Common myeloid progenitor, CD34-positive (primary cell): ENCODE data around the gene KCNMA1.

Source experiments
- CTCF ChIA-PET: fragments of 350-600 bp; sonication (Branson Sonifier 250); formaldehyde crosslinking; loops from one replicate; lab custom pipeline; 2021; ENCODE audit warnings: antibody characterized with exemption; lab: Charles Lee
- POLR2A ChIA-PET: fragments of 350-600 bp; sonication (Branson Sonifier 250); formaldehyde crosslinking; loops from one replicate; lab custom pipeline; 2021; ENCODE audit warnings: antibody characterized with exemption; lab: Charles Lee
- DNase-seq, 3 donors: peaks; one replicate each; pipeline versions ENCODE4 v3.0.0 to v3.0.0-alpha.2; 2013
- H3K27ac ChIP-seq, 2 experiments: 1 replicate in 1 of 2; 2 replicates in 1 of 2; pipeline ENCODE4 v1.7.0; 2013; ENCODE audit warnings: inconsistent platforms in 2 of 2, low read length in 2 of 2, mild to moderate bottlenecking in 2 of 2, low read depth in 1 of 2, moderate library complexity in 1 of 2; ENCODE audit not compliant: severe bottlenecking in 2 of 2, insufficient read depth in 1 of 2, poor library complexity in 1 of 2
- H3K27me3 ChIP-seq, 5 experiments: replicated peaks in 2 of 5; 1 replicate in 3 of 5; 2 replicates in 2 of 5; pipeline versions ENCODE4 v1.6.1 to v1.7.0; 2013; ENCODE audit warnings: low read length in 4 of 5, mild to moderate bottlenecking in 2 of 5, moderate library complexity in 2 of 5, inconsistent platforms in 1 of 5; ENCODE audit not compliant: insufficient read depth in 5 of 5, control insufficient read depth in 4 of 5
- H3K36me3 ChIP-seq, 4 experiments: 1 replicate in 2 of 4; 2 replicates in 2 of 4; pipeline versions ENCODE4 v1.6.1 to v1.7.0; 2013; ENCODE audit warnings: low read length in 3 of 4, control low read depth in 1 of 4, mild to moderate bottlenecking in 1 of 4; ENCODE audit not compliant: control insufficient read depth in 4 of 4, insufficient read depth in 4 of 4
- H3K4me1 ChIP-seq, 4 experiments: 1 replicate in 3 of 4; 2 replicates in 1 of 4; pipeline versions ENCODE4 v1.6.1 to v1.7.1; 2013; ENCODE audit warnings: low read length in 3 of 4, mild to moderate bottlenecking in 3 of 4, control low read depth in 1 of 4, inconsistent platforms in 1 of 4, moderate library complexity in 1 of 4; ENCODE audit not compliant: control insufficient read depth in 4 of 4, insufficient read depth in 4 of 4; ENCODE audit errors: control extremely low read depth in 1 of 4
- H3K4me3 ChIP-seq, 7 experiments: 1 replicate in 4 of 7; 2 replicates in 3 of 7; pipeline versions ENCODE4 v1.5.1 to v1.7.0; 2013; ENCODE audit warnings: mild to moderate bottlenecking in 7 of 7, low read length in 6 of 7, moderate library complexity in 6 of 7, inconsistent platforms in 2 of 7, low read depth in 2 of 7, control low read depth in 1 of 7; ENCODE audit not compliant: insufficient read depth in 4 of 7, control insufficient read depth in 1 of 7; ENCODE audit errors: extremely low read depth in 1 of 7
- H3K9me3 ChIP-seq, 5 experiments: 1 replicate in 4 of 5; 2 replicates in 1 of 5; pipeline versions ENCODE4 v1.6.1 to v1.7.1; 2013; ENCODE audit warnings: low read length in 4 of 5, mild to moderate bottlenecking in 2 of 5, inconsistent platforms in 1 of 5, low read depth in 1 of 5, moderate library complexity in 1 of 5; ENCODE audit not compliant: control insufficient read depth in 4 of 5, insufficient read depth in 2 of 5; ENCODE audit errors: control extremely low read depth in 1 of 5
- WGBS: methylation state at CpG from one replicate; pipeline ENCODE4 v1.1.5; 2013; ENCODE audit not compliant: insufficient coverage; 5-methylcytosine and 5-hydroxymethylcytosine counted together

The KCNMA1 gene

GRCh38 chr10:77313066-77313750 is 324.4 kb downstream of the KCNMA1 start:
- ChIA-PET POLR2A (no interaction called here), CTCF (interaction anchor here (0.9 kb wide), 1 partner anchor 8 kb away, joined by 3 read pairs; no protein-coding TSS in a partner anchor)
- Histone ChIP-seq H3K9me3 (no peaks in the 10 kb centered on the region), H3K36me3 (no peaks in the 10 kb centered on the region), H3K4me3 (no peak overlapping the region), H3K4me1 (no peaks in the 10 kb centered on the region), H3K27ac (no peak overlapping the region), H3K27me3 (peaks cover 0 to 36% (median 17%) of the 10 kb centered on the region in 5 experiments)
- 79% methylated on average over 13 of the region's 13 CpGs for WGBS
- DNase-seq, result no peak

DNA sequence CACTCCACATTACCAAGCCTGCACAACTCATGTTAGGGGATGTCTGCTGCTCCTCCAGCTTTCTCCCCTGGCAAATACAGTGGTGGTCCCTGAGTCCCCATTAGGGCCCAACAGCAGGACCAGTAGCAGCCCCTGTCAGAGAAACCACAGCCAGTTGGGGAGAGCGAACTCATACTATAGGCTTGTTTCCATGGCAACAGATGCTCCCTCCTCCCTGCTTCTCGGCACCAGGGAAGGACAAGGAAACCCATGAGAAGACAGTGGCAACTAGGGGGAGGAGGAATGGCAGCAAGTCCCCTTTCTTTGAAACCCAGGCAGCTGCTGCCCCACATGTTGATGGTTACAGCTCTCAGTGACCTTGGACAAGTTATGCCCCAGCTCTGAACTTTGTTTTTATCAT is 326.4 kb downstream of the KCNMA1 start:
- WGBS, result 42% methylated on average over 2 of the region's 2 CpGs
- no peak overlapping the region for H3K27ac ChIP-seq
- H3K27me3 ChIP-seq, result peaks cover 0 to 38% (median 12%) of the 10 kb centered on the region in 5 experiments
- no peaks in the 10 kb centered on the region for H3K4me1 ChIP-seq
- H3K36me3 ChIP-seq, result no peaks in the 10 kb centered on the region
- H3K4me3 ChIP-seq, result no peak overlapping the region
- ChIA-PET POLR2A (no interaction called here), CTCF (no interaction called here)
- H3K9me3 ChIP-seq, result no peaks in the 10 kb centered on the region
- no peak for DNase-seq

- no peaks in the 10 kb centered on the region for H3K9me3 ChIP-seq
- DNase-seq, result no peak
- CTCF ChIA-PET, result interaction anchor here (0.7 kb wide), 1 partner anchor 58 kb away, joined by 4 read pairs; no protein-coding TSS in a partner anchor
- 89% methylated on average over 6 of the region's 6 CpGs for WGBS
- H3K4me3 ChIP-seq, result no peak overlapping the region
- peaks cover 0 to 39% (median 10%) of the 10 kb centered on the region in 5 experiments for H3K27me3 ChIP-seq
- H3K27ac ChIP-seq, result no peak overlapping the region
- POLR2A ChIA-PET, result no interaction called here
- no peaks in the 10 kb centered on the region for H3K4me1 ChIP-seq
- H3K36me3 ChIP-seq, result no peaks in the 10 kb centered on the region
Observed at GRCh38 chr10:77310288-77310840, 327.2 kb downstream of the KCNMA1 start.

GRCh38 chr10:77309509-77309908 is 328.1 kb downstream of the KCNMA1 start:
- POLR2A ChIA-PET, result no interaction called here
- Histone ChIP-seq H3K4me1 (no peaks in the 10 kb centered on the region), H3K9me3 (no peaks in the 10 kb centered on the region), H3K27ac (no peak overlapping the region), H3K36me3 (no peaks in the 10 kb centered on the region), H3K4me3 (no peak overlapping the region), H3K27me3 (peaks cover 0 to 38% (median 13%) of the 10 kb centered on the region in 5 experiments)
- no CpG with 5 or more reads among the region's 2 CpGs for WGBS
- DNase-seq, result no peak
- CTCF ChIA-PET, result no interaction called here

- DNase-seq, result no peak
- Histone ChIP-seq H3K27ac (no peak overlapping the region), H3K36me3 (no peaks in the 10 kb centered on the region), H3K4me3 (no peak overlapping the region), H3K4me1 (no peaks in the 10 kb centered on the region), H3K9me3 (no peaks in the 10 kb centered on the region), H3K27me3 (peaks cover 0 to 38% (median 15%) of the 10 kb centered on the region in 5 experiments)
- WGBS, result 96% methylated on average over 6 of the region's 6 CpGs
- ChIA-PET CTCF (no interaction called here), POLR2A (no interaction called here)
Observed at GRCh38 chr10:77309092-77309491, 328.5 kb downstream of the KCNMA1 start.

- no peaks in the 10 kb centered on the region for H3K9me3 ChIP-seq
- H3K4me3 ChIP-seq, result no peak overlapping the region
- H3K36me3 ChIP-seq, result no peaks in the 10 kb centered on the region
- H3K27me3 ChIP-seq, result peaks cover 0 to 39% (median 15%) of the 10 kb centered on the region in 5 experiments
- WGBS, result 86% methylated on average over 3 of the region's 3 CpGs
- H3K27ac ChIP-seq, result no peak overlapping the region
- no peak for DNase-seq
- ChIA-PET POLR2A (no interaction called here), CTCF (no interaction called here)
- H3K4me1 ChIP-seq, result no peaks in the 10 kb centered on the region
Observed at GRCh38 chr10:77308084-77308732, 329.4 kb downstream of the KCNMA1 start.

- H3K4me3 ChIP-seq, result no peak overlapping the region
- ChIA-PET POLR2A (no interaction called here), CTCF (interaction anchor here (1.1 kb wide), 1 partner anchor 10 kb away, joined by 3 read pairs; no protein-coding TSS in a partner anchor)
- no peaks in the 10 kb centered on the region for H3K36me3 ChIP-seq
- H3K27ac ChIP-seq, result no peak overlapping the region
- DNase-seq, result no peak
- no peaks in the 10 kb centered on the region for H3K4me1 ChIP-seq
- H3K27me3 ChIP-seq, result peaks cover 0 to 38% (median 15%) of the 10 kb centered on the region in 5 experiments
- H3K9me3 ChIP-seq, result peaks cover 0 to 14% (median 3%) of the 10 kb centered on the region in 5 experiments
- WGBS, result 100% methylated on average over 2 of the region's 4 CpGs
Observed at GRCh38 chr10:77306666-77307065, 330.9 kb downstream of the KCNMA1 start.
